Mucosa of descending colon (tissue), 3 donors: ENCODE results near the gene IL13RA2. TPM values are rescaled to one million over a fixed set of nuclear protein-coding genes. Genes with fewer than 3 reads are reported as not detected.

Experiments used
- ATAC-seq: fragments of 200-7000 bp; cut with Tn5 transposase; one replicate; pipeline ENCODE4 v1.9.1; 2020; ENCODE audit warnings: mild to moderate bottlenecking, moderate library complexity
- DNase-seq, 3 donors: peaks; one replicate each; pipeline ENCODE4 v3.0.0-alpha.2; 2020
- H3K36me3 ChIP-seq: fragments of 200-600 bp; one replicate; pipeline ENCODE4 v1.8.0; 2021; ENCODE audit warnings: low read depth, mild to moderate bottlenecking
- H3K4me1 ChIP-seq: fragments of 200-600 bp; one replicate; pipeline ENCODE4 v1.8.0; 2021; ENCODE audit warnings: low read depth, mild to moderate bottlenecking
- H3K4me3 ChIP-seq: fragments of 200-600 bp; one replicate; pipeline ENCODE4 v1.8.0; 2021; ENCODE audit warnings: mild to moderate bottlenecking
- H3K9me3 ChIP-seq: fragments of 200-600 bp; one replicate; pipeline ENCODE4 v1.8.0; 2021; ENCODE audit warnings: mild to moderate bottlenecking
- CTCF ChIP-seq: fragments of 200-600 bp; IDR thresholded peaks from one replicate; pipeline ENCODE4 v1.8.0; 2022; ENCODE audit warnings: antibody characterized with exemption, mild to moderate bottlenecking
- intact Hi-C, 2 donors: fragments of 100-400 bp; cut with DNase I in 1 of 2; cut with micrococcal nuclease in 1 of 2; formaldehyde crosslinking; loops; one replicate each; pipeline versions ENCODE4 v1.11.0 to v1.11.1; 2022; cut with DNase I, micrococcal nuclease
- total RNA-seq, 3 donors: library from RNA; stranded (reverse); fragmentation: NEBNext Ultra II Directional in 2 of 3; extraction: Animal tissue kit (Norgen Biotek cat#: 25700) in 2 of 3; gene quantifications; one replicate each; pipeline versions ENCODE4 v1.2.1 to v1.2.4, GENCODE V29; 2021 to 2023
- donor health status: DM: no; HTN: no; CAD: no; lungs with moderate emphysema.
- donor health status: DM: no; HTN: no; CAD: no.
- donor health status: DM: no; HTN: yes; CAD: no.

The IL13RA2 gene
- total RNA-seq, 3 donors from 2014 or later, result 0.22 to 0.35 TPM; not detected in 1

GRCh38 chrX:115021121-115021520, 3.7 kb upstream of the IL13RA2 start:
- intact Hi-C loops, result no loop called here
- Histone ChIP-seq H3K4me1 (peaks cover 4% of the 10 kb centered on the region), H3K36me3 (no peaks in the 10 kb centered on the region), H3K4me3 (no peak overlapping the region), H3K9me3 (no peaks in the 10 kb centered on the region)
- no peak for TF ChIP-seq CTCF
- ATAC-seq, result no peak
- DNase-seq, result no peak

GRCh38 chrX:115018944-115019343, 1.5 kb upstream of the IL13RA2 start:
- TF ChIP-seq CTCF, result no peak
- H3K36me3 ChIP-seq, result no peaks in the 10 kb centered on the region
- intact Hi-C loops, result no loop called here
- H3K4me3 ChIP-seq, result no peak overlapping the region
- peaks cover 4% of the 10 kb centered on the region for H3K4me1 ChIP-seq
- DNase-seq (no peak), ATAC-seq (peak; percentile 40)
- no peaks in the 10 kb centered on the region for H3K9me3 ChIP-seq

GRCh38 chrX:115018040-115018647, 728 bp upstream of the IL13RA2 start:
- H3K4me1 ChIP-seq, result peaks cover 4% of the 10 kb centered on the region
- no peaks in the 10 kb centered on the region for H3K36me3 ChIP-seq
- DNase-seq, result peak in 1 of 3 donors; percentile 9
- TF ChIP-seq CTCF, result no peak
- H3K4me3 ChIP-seq, result no peak overlapping the region
- intact Hi-C loops, result no loop called here
- ATAC-seq, result no peak
- H3K9me3 ChIP-seq, result no peaks in the 10 kb centered on the region

GRCh38 chrX:115013705-115014104, 3.7 kb downstream of the IL13RA2 start:
- no peak for TF ChIP-seq CTCF
- Histone ChIP-seq H3K9me3 (no peaks in the 10 kb centered on the region), H3K4me3 (no peak overlapping the region), H3K36me3 (no peaks in the 10 kb centered on the region), H3K4me1 (no peaks in the 10 kb centered on the region)
- no peak for DNase-seq
- intact Hi-C loops, result no loop called here
- no peak for ATAC-seq

- no peak for TF ChIP-seq CTCF
These were observed 6.0 kb downstream of the IL13RA2 start for GRCh38 chrX:115011428-115011827.

GRCh38 chrX:114999906-115000305, 17.5 kb downstream of the IL13RA2 start:
- H3K9me3 ChIP-seq, result no peaks in the 10 kb centered on the region
- no peaks in the 10 kb centered on the region for H3K4me1 ChIP-seq
- DNase-seq (no peak), ATAC-seq (no peak)
- no peak overlapping the region for H3K4me3 ChIP-seq
- H3K36me3 ChIP-seq, result no peaks in the 10 kb centered on the region
- intact Hi-C loops, result no loop called here
- TF ChIP-seq CTCF, result no peak

More at GRCh38 chrX:115011428-115011827, 6.0 kb downstream of the IL13RA2 start:
- Histone ChIP-seq H3K4me3 (no peak overlapping the region), H3K9me3 (no peaks in the 10 kb centered on the region), H3K36me3 (no peaks in the 10 kb centered on the region), H3K4me1 (no peaks in the 10 kb centered on the region)
- intact Hi-C loops, result no loop called here
- ATAC-seq, result no peak
- DNase-seq, result no peak
